Gastroesophageal sphincter (tissue), 4 donors: ENCODE measurements around the gene NUP43. TPM values are rescaled to one million over a fixed set of nuclear protein-coding genes. Genes with fewer than 3 reads are reported as not detected.
A peak's percentile ranks its signal among the peaks of the same experiment; 100 is the strongest.
"Not testable (repeated sequence)": the region's sequence is repeated elsewhere in the genome, so short reads cannot be mapped to it uniquely, and the experiment has no call there.

Experiments used
- ATAC-seq: fragments of 150-250 bp; one replicate; pipeline ENCODE4 v1.9.1; 2016; ENCODE audit warnings: mild to moderate bottlenecking, moderate library complexity
- H3K27ac ChIP-seq, 4 donors: fragments of 200-600 bp; sonication (generic) in 3 of 4; 1 replicate in 3 of 4; 2 replicates in 1 of 4; pipeline ENCODE4 v1.5.1; 2016 to 2019
- H3K27me3 ChIP-seq: fragments of 200-600 bp; sonication (generic); one replicate; pipeline ENCODE4 v1.5.1; 2019
- H3K36me3 ChIP-seq, 2 donors: fragments of 200-600 bp; sonication (generic); one replicate each; pipeline ENCODE4 v1.5.1; 2019; ENCODE audit warnings: control low read depth in 1 of 2
- H3K4me1 ChIP-seq, 3 donors: fragments of 200-600 bp; sonication (generic); 1 replicate in 2 of 3; 2 replicates in 1 of 3; pipeline ENCODE4 v1.5.1; 2016 to 2019; ENCODE audit warnings: control low read depth in 2 of 3
- H3K4me3 ChIP-seq, 2 donors: fragments of 200-600 bp; sonication (generic); one replicate each; pipeline ENCODE4 v1.5.1; 2019; ENCODE audit warnings: mild to moderate bottlenecking in 1 of 2, moderate library complexity in 1 of 2
- H3K9me3 ChIP-seq, 3 donors: fragments of 200-600 bp; sonication (generic); one replicate each; pipeline ENCODE4 v1.5.1; 2017 to 2019; ENCODE audit warnings: control low read depth in 2 of 3
- EP300 ChIP-seq: sonication (generic); formaldehyde crosslinking; IDR thresholded peaks from one replicate; pipeline ENCODE4 v1.6.1; 2017; ENCODE audit warnings: antibody characterized with exemption, mild to moderate bottlenecking
- POLR2A ChIP-seq, 2 donors: fragments of 450-650 bp; IDR thresholded peaks; one replicate each; pipeline ENCODE4 v1.6.1; 2017; ENCODE audit warnings: antibody characterized with exemption in 2 of 2, mild to moderate bottlenecking in 2 of 2, moderate library complexity in 1 of 2
- POLR2AphosphoS5 ChIP-seq: sonication (generic); formaldehyde crosslinking; IDR thresholded peaks from one replicate; pipeline ENCODE4 v1.6.1; 2017; ENCODE audit warnings: antibody characterized with exemption
- WGBS, 2 donors: methylation state at CpG; one replicate each; pipeline ENCODE4 v1.1.5; 2018; ENCODE audit warnings: low coverage in 1 of 2; 5-methylcytosine and 5-hydroxymethylcytosine counted together
- total RNA-seq, 4 donors: library from RNA; depleted of rRNA; stranded (reverse); fragments of >200 nt; gene quantifications; one replicate each; pipeline ENCODE4 v1.1.0, GENCODE V29; 2016
- TF ChIP-seq, protein P1 (sequence below), 4 experiments: fragments of 200-600 bp in 2 of 4; fragments of 450-650 bp in 2 of 4; sonication (generic) in 1 of 4; IDR thresholded peaks; one replicate each; pipeline ENCODE4 v1.5.1; 2017 to 2019; ENCODE audit warnings: antibody characterized with exemption in 4 of 4, mild to moderate bottlenecking in 2 of 4, moderate library complexity in 2 of 4

The NUP43 gene
- total RNA-seq, 4 donors from 2014 or later: 15.0 to 29.4 (median 19.3) TPM

DNA sequence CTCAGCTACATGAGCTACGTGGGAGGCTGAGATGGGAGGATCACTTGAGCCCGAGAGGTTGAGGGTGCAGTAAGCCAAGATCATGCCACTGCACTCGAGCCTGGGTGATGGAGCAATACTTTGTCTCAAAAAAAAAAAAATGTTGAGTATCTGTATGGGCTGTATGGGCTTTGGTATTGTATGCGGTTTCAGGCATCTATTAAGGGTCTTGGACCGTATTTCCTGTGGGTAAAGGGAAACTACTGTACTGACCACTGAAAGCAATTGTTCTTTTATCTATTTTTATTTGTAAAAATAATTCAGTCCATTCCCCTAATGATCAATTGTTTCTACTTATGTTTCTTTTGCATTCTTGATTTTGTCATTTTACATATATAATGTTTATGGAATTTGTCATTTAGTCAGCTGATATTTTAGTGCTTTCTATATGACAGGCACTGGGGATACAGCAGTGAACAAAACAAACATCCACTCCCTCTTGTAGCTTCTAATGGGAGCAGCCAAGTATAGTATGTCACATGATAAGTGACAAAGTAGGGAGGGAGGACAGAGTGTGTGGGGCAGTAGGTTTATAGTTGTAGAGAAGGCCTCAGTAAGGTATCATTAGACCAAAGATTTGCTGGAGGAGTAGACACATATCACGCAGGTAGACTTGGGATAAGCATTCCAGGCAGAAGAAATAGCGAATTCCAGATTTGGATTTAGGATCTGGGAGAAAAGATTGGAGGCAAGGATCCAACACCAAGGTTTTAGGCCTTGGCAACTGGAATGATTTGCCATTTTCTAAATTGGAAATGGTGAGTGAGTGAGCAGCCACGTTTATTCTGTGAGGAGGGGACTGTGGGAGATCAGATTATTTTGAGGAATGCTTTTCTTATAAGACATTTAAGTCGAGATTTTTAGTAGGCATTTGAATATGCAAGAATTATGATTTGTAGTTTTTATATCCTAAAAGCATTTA, 9.3 kb upstream of the NUP43 start:
- no peak overlapping the region for H3K4me3 ChIP-seq
- 81 to 85% methylated on average over 9 of the region's 9 CpGs for WGBS, 2 donors
- ATAC-seq: no peak
- H3K27ac ChIP-seq: no peak overlapping the region
- peaks cover 0 to 52% (median 11%) of the 10 kb centered on the region in 3 donors for H3K4me1 ChIP-seq
- TF ChIP-seq POLR2A (IDR thresholded peaks at IDR 0.05) (no peak), POLR2AphosphoS5 (no peak)
- no peaks in the 10 kb centered on the region for H3K27me3 ChIP-seq
- no peaks in the 10 kb centered on the region for H3K9me3 ChIP-seq
- peaks cover 0 to 10% of the 10 kb centered on the region in 2 donors for H3K36me3 ChIP-seq

DNA sequence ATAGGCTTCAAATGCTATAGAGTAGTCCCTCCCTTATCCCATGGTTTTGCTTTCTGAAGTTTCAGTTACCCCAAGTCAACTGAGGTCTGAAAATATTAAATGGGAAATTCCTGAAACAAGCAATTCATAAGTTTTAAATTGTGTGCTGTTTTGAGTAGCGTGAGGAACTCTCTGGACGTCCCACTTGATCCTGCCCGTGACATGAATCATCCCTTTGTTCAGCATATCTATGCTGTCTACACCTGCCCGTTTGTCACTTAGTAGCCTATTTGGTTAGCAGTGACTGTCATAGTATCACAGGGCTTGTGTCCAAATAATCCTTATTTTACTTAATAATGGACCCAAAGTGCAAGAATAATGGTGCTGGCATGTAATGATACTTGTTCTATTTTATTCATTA, 8.2 kb upstream of the NUP43 start:
- 83 to 84% methylated on average over 4 of the region's 4 CpGs for WGBS, 2 donors
- TF ChIP-seq EP300 (no peak), POLR2A (IDR thresholded peaks at IDR 0.05) (no peak), POLR2AphosphoS5 (no peak)
- TF ChIP-seq, protein P1, sequence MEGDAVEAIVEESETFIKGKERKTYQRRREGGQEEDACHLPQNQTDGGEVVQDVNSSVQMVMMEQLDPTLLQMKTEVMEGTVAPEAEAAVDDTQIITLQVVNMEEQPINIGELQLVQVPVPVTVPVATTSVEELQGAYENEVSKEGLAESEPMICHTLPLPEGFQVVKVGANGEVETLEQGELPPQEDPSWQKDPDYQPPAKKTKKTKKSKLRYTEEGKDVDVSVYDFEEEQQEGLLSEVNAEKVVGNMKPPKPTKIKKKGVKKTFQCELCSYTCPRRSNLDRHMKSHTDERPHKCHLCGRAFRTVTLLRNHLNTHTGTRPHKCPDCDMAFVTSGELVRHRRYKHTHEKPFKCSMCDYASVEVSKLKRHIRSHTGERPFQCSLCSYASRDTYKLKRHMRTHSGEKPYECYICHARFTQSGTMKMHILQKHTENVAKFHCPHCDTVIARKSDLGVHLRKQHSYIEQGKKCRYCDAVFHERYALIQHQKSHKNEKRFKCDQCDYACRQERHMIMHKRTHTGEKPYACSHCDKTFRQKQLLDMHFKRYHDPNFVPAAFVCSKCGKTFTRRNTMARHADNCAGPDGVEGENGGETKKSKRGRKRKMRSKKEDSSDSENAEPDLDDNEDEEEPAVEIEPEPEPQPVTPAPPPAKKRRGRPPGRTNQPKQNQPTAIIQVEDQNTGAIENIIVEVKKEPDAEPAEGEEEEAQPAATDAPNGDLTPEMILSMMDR (IDR thresholded peaks at IDR 0.05): no peak
- Histone ChIP-seq H3K27ac (no peak overlapping the region), H3K27me3 (no peaks in the 10 kb centered on the region), H3K9me3 (no peaks in the 10 kb centered on the region), H3K4me1 (peaks cover 0 to 58% (median 12%) of the 10 kb centered on the region in 3 donors), H3K4me3 (no peak overlapping the region), H3K36me3 (no peaks in the 10 kb centered on the region)
- ATAC-seq: no peak

DNA sequence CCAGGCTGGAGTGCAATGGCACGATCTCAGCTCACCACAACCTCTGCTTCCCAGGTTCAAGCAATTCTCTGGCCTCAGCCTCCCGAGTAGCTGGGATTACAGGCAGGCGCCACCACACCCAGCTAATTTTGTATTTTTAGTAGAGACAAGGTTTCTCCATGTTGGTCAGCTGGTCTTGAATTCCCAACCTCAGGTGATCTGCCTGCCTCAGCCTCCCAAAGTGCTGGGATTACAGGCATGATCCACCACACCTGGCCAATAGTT, 7.0 kb upstream of the NUP43 start:
- WGBS, 2 donors: 85 to 100% methylated on average over 1 to 3 of the region's 3 CpGs

DNA sequence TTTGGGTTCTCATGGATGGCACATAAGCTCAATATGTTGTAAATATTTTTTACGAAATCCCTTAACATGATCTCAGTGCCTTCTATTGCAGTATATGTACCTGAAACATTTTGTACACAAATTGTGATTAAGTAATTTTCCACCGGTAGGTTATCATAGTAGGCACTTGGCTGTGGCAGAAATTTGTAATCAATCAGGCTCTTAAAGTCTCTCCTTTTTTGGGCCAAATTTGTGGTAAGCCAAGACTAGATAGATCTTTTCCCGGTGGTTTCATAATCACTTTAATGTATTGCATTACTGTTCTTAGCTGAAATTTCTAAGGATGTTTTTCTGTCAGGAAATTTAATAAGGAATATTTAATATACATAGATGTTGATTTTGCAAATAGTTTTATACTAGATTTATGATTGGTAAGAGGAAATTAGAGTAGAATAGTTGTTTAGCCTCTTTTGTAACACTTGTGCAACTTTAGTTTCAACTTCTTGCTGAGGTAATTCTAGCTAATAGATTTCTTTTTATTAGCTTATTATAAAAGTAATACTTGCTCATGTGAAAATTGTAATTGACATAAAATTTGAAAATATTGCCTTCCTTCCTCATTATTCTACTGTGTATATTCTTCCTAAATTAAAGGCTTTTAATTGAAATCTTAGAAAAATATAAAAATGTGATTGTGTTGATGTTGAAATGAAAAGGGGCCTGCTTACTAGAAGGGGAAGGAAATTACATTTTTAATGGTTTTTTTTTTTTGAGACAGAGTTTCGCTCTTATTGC, 6.5 kb upstream of the NUP43 start:
- no peak overlapping the region for H3K4me3 ChIP-seq
- no peak for ATAC-seq
- peaks cover 0 to 56% (median 12%) of the 10 kb centered on the region in 3 donors for H3K4me1 ChIP-seq
- H3K9me3 ChIP-seq: no peaks in the 10 kb centered on the region
- no peaks in the 10 kb centered on the region for H3K27me3 ChIP-seq
- no peaks in the 10 kb centered on the region for H3K36me3 ChIP-seq
- H3K27ac ChIP-seq: no peak overlapping the region
- WGBS, 2 donors: 77 to 84% methylated on average over 4 of the region's 4 CpGs
- TF ChIP-seq POLR2AphosphoS5 (no peak), POLR2A (IDR thresholded peaks at IDR 0.05) (no peak)

More for the DNA sequence above, 7.0 kb upstream of the NUP43 start:
- H3K36me3 ChIP-seq, H3K27me3 ChIP-seq, ATAC-seq, H3K27ac ChIP-seq, H3K4me3 ChIP-seq, H3K9me3 ChIP-seq: not testable (repeated sequence)
- peaks cover 0 to 58% (median 12%) of the 10 kb centered on the region in 3 donors for H3K4me1 ChIP-seq

DNA sequence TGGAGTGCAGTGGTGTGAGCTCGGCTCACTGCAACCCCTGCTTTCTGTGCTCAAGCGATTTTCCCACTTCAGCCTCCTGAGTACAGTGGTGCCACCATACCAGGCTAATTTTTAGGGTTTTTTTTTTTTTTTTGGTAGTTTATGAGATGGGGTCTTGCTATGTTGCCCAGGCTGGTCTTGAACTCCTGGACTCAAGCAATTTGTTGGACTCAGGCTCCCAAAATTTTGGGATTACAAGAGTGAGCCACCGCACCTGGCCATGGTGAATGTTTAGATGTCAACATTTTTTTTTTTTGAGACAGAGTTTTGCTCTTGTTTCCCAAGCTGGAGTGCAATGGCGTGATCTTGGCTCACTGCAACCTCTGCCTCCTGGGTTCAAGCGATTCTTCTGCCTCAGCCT, 5.6 kb upstream of the NUP43 start:
- H3K27ac ChIP-seq, H3K9me3 ChIP-seq, ATAC-seq, H3K27me3 ChIP-seq, H3K36me3 ChIP-seq, H3K4me3 ChIP-seq: not testable (repeated sequence)
- H3K4me1 ChIP-seq: peaks cover 0 to 54% (median 12%) of the 10 kb centered on the region in 3 donors
- 94 to 100% methylated on average over 1 to 4 of the region's 5 CpGs for WGBS, 2 donors

- Histone ChIP-seq H3K4me1 (peaks cover 0 to 59% (median 15%) of the 10 kb centered on the region in 3 donors), H3K4me3 (peak overlapping the region in 1 of 2 donors; percentile 96), H3K27ac (no peak overlapping the region), H3K36me3 (no peaks in the 10 kb centered on the region), H3K27me3 (no peaks in the 10 kb centered on the region), H3K9me3 (no peaks in the 10 kb centered on the region)
- ATAC-seq: no peak
- WGBS, 2 donors: 87 to 89% methylated on average over 3 to 4 of the region's 8 CpGs
- TF ChIP-seq POLR2A (IDR thresholded peaks at IDR 0.05) (no peak), POLR2AphosphoS5 (no peak), EP300 (no peak)
- TF ChIP-seq, protein P1 (IDR thresholded peaks at IDR 0.05): no peak
Measured at GRCh38 chr6:149751239-149751638, 4.9 kb upstream of the NUP43 start.
